Stimulated activated CD4-positive, alpha-beta T cell treated with anti-CD3 and anti-CD28 coated beads, Interleukin-1b, Interleukin-23, amount 100 ng/mL, for 1 hour (primary cell): ENCODE measurements around the gene NPS.

Experiments
- DNase-seq, 2 donors: peaks; one replicate each; pipeline ENCODE4 v3.0.0-alpha.2; 2020; ENCODE audit warnings: low read depth in 2 of 2

Gene NPS

GRCh38 chr10:127549009-127549408, at the start of gene NPS:
Gene NPS (plus strand): TSS chr10:127549309. CDS start chr10:127549369, 60 bp downstream.
- no peak for DNase-seq

GRCh38 chr10:127500127-127500526, 49.0 kb upstream of the NPS start:
- no peak for DNase-seq

- no peak for DNase-seq
These were observed 43.0 kb upstream of the NPS start for GRCh38 chr10:127506094-127506493.

GRCh38 chr10:127522298-127522697, 26.8 kb upstream of the NPS start:
- DNase-seq: no peak

GRCh38 chr10:127523476-127523875, 25.6 kb upstream of the NPS start:
- DNase-seq: no peak

GRCh38 chr10:127524229-127524628, 24.9 kb upstream of the NPS start:
- no peak for DNase-seq

- no peak for DNase-seq
These were observed 24.0 kb upstream of the NPS start for GRCh38 chr10:127524908-127525665.

- DNase-seq: no peak
These were observed 23.4 kb upstream of the NPS start for GRCh38 chr10:127525686-127526085.

- DNase-seq: no peak
These were observed 22.9 kb upstream of the NPS start for GRCh38 chr10:127526161-127526560.

- no peak for DNase-seq
These were observed 21.8 kb upstream of the NPS start for GRCh38 chr10:127527320-127527719.

- DNase-seq: no peak
These were observed 21.2 kb upstream of the NPS start for GRCh38 chr10:127527891-127528290.

- DNase-seq: no peak
These were observed 16.9 kb upstream of the NPS start for GRCh38 chr10:127532193-127532592.

- no peak for DNase-seq
These were observed 16.4 kb upstream of the NPS start for GRCh38 chr10:127532659-127533058.

GRCh38 chr10:127534074-127534473, 15.0 kb upstream of the NPS start:
- DNase-seq: no peak

GRCh38 chr10:127534496-127534895, 14.6 kb upstream of the NPS start:
- no peak for DNase-seq

- no peak for DNase-seq
These were observed 13.2 kb upstream of the NPS start for GRCh38 chr10:127535802-127536515.

- DNase-seq: no peak
These were observed 11.9 kb upstream of the NPS start for GRCh38 chr10:127536972-127537760.

- no peak for DNase-seq
These were observed 11.2 kb upstream of the NPS start for GRCh38 chr10:127537924-127538323.

- no peak for DNase-seq
These were observed 1.1 kb upstream of the NPS start for GRCh38 chr10:127548022-127548421.

GRCh38 chr10:127550861-127551260, 1.8 kb downstream of the NPS start:
- no peak for DNase-seq

- no peak for DNase-seq
These were observed 3.3 kb downstream of the NPS start for GRCh38 chr10:127552446-127552845.

- DNase-seq: no peak
These were observed 4.3 kb downstream of the NPS start for GRCh38 chr10:127553417-127553816.

- no peak for DNase-seq
These were observed 7.8 kb downstream of the NPS start for GRCh38 chr10:127556916-127557315.
